ENCODE measurements around the gene TBX21.

DNA sequence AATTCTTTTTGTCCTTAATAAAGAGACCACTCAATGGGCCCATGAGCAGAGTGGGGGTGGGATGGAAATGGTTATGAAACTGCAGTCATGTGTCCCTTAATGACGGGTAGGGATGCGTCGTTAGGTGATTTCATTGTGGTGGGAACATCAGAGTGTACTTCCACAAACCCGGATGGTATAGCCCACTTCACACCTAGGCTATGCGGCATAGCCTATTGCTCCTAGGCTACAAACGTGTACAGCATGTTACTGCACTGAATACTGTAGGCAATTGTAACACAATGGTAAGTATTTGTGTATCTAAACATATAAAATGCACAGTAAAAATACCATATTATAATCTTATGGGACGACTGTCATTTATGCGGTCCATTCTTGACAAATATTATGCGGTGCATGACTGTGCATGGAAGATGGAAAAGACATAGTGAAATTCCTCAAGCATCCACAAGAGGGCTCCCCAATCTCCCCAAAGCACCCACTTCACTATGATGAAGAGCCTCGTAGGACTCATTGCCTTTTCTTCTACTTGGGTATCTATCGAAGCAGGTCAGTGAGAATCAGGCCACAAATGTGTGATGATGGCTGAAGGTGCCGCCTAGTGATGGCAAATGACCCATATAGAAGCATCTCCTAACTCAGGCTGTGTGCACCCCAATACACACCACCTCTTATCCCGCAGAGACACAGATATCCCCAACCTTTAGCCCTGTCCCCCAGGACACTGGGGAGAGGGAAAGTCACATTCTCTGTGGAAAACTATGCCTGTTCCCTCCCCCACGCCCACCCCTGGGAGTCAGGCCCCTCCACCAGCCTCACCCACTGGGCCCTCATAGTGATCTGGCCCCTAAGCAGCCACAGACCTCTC lies 43.5 kb downstream of the TBX21 start:
- TF ChIP-seq TAF1 (IDR thresholded peaks at IDR 0.05; ENCODE audit: borderline replicate concordance, insufficient read depth, low read length) (no peak), POLR2AphosphoS5 (IDR thresholded peaks at IDR 0.05; ENCODE audit: low read depth, low read length) (no peak), SIN3A (IDR thresholded peaks at IDR 0.05; ENCODE audit: borderline replicate concordance, insufficient read depth, low read length) (no peak), FOXP2 (optimal IDR thresholded peaks at IDR 0.05; ENCODE audit: borderline replicate concordance, extremely low read depth, extremely low read length, insufficient read depth) (no peak)
- TF ChIP-seq, protein P1, sequence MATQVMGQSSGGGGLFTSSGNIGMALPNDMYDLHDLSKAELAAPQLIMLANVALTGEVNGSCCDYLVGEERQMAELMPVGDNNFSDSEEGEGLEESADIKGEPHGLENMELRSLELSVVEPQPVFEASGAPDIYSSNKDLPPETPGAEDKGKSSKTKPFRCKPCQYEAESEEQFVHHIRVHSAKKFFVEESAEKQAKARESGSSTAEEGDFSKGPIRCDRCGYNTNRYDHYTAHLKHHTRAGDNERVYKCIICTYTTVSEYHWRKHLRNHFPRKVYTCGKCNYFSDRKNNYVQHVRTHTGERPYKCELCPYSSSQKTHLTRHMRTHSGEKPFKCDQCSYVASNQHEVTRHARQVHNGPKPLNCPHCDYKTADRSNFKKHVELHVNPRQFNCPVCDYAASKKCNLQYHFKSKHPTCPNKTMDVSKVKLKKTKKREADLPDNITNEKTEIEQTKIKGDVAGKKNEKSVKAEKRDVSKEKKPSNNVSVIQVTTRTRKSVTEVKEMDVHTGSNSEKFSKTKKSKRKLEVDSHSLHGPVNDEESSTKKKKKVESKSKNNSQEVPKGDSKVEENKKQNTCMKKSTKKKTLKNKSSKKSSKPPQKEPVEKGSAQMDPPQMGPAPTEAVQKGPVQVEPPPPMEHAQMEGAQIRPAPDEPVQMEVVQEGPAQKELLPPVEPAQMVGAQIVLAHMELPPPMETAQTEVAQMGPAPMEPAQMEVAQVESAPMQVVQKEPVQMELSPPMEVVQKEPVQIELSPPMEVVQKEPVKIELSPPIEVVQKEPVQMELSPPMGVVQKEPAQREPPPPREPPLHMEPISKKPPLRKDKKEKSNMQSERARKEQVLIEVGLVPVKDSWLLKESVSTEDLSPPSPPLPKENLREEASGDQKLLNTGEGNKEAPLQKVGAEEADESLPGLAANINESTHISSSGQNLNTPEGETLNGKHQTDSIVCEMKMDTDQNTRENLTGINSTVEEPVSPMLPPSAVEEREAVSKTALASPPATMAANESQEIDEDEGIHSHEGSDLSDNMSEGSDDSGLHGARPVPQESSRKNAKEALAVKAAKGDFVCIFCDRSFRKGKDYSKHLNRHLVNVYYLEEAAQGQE (IDR thresholded peaks at IDR 0.05; ENCODE audit: insufficient read depth in 1 of 2, low read depth in 2 of 2, low read length in 2 of 2), result no peak
